NB4 (cell line): Measurements from ENCODE around the gene CFAP74.

ENCODE experiments used
- DNase-seq: peaks from one replicate; pipeline ENCODE4 v3.0.0; 2010; ENCODE audit warnings: low read depth
- H3K4me3 ChIP-seq: one replicate; pipeline ENCODE4 v1.5.1; 2011; ENCODE audit warnings: mild to moderate bottlenecking, low read depth, low read length, moderate library complexity
- CTCF ChIP-seq: IDR thresholded peaks from one replicate; pipeline ENCODE4 v1.5.1; 2012; ENCODE audit warnings: low read depth, low read length
- MAX ChIP-seq: IDR thresholded peaks from 2 replicates; pipeline ENCODE4 v1.6.1; 2011; ENCODE audit warnings: low read depth, low read length
- MYC ChIP-seq: IDR thresholded peaks from 2 replicates; pipeline ENCODE4 v1.6.1; 2011; ENCODE audit warnings: low read depth, low read length
- POLR2A ChIP-seq: IDR thresholded peaks from 2 replicates; pipeline ENCODE4 v1.6.1; 2011; ENCODE audit warnings: mild to moderate bottlenecking; ENCODE audit not compliant: insufficient read length; ENCODE audit errors: extremely low read depth

The CFAP74 gene

GRCh38 chr1:1943834-1944570 is 59.6 kb downstream of the CFAP74 start:
- no peak overlapping the region for H3K4me3 ChIP-seq
- peak; percentile 50 for DNase-seq
- TF ChIP-seq MAX (no peak; the same call in 1 of the 2 replicates), CTCF (peak; percentile 75), MYC (peak; percentile 37; the same call in 1 of the 2 replicates)

DNA sequence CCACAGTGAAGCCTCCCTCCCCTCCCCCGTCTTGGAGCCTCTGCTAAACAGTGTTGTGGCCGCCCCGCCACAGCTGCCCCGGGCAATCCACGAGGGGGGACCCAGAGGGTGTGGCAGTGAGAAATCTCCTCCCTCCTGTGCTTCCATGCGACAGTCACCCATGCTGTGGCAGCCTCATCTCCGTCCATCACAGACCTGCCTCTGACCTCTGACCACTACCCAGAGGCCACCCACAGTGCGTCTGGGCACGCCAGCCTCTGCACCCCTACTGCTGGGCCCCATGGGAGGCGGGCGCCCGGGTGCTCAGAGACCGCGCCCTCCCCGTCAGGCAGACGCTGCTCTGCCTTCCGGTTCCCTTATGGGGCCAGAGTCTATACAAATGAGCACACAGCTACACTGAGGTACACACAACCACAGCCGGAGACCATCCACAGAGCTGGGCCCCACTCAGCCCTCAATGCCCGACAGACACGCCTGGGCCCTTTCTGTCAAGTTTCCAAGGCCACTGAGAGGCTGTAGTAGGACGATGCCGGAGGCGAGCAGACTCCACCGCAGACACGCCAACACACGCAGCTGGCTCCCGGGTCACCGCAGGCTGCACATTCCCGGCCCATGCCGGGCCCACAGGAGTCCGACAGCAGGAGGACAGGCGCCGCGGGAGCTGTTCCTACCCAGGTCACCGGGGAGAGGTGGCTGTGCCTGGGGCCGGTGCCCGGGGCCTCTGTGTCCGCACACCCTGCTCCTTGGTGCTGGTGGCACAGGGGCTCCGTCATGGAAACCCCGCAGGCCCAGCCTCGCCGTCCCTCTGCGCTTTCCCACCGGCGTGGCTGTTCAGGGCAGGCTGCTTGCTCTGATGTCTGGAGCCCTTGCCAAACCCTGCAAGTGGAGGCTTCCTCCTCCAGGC is 60.6 kb downstream of the CFAP74 start:
- DNase-seq, result peak; percentile 42
- no peak overlapping the region for H3K4me3 ChIP-seq

DNA sequence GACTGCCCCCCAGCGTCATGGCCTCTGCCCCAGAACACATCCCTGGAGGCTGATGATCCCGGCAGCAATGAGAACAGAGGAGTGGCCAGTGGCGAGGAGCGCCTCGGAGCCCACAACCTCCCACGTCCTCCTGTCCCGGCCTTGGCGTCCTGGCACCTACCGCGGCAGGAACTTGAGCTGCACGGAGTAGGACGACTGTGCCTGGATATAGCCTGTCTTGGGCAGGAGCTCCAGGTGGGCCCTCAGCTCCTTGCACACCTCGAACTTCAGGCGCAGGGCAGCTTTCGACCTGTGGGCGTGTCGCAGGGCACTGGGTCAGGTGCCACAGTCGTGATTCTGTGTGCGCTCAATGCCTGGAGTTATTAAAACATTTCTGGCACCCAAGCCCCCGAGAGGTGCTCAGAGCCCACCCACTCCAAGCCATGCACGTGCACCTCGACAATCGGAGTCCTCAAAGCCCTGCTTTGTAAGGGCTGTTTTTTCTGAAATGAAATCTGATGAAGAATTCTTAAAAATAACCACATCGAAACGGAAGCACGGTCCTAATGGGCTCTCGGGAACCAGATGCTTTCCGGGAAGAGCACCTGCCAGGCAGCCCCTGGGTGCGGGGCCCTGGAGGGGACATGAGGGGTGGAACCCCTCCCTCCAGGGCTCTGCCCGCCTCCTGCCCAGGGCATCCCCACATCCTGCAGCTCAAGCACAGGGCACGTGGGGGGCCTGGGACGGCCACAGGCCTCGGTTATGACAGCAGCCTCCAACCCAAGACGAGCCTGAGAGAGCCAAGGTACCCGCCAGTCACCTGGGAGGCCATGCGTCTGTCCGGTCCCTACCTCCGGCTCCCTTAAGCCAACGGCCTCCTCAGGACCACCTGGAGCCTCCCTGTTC is 61.5 kb downstream of the CFAP74 start:
- DNase-seq, result no peak
- TF ChIP-seq CTCF, result no peak
- no peak for TF ChIP-seq MAX
- TF ChIP-seq MYC, result no peak
- no peak for TF ChIP-seq POLR2A
- H3K4me3 ChIP-seq, result no peak overlapping the region

More for the DNA sequence above, 60.6 kb downstream of the CFAP74 start:
- TF ChIP-seq MAX (no peak), POLR2A (no peak), MYC (no peak), CTCF (no peak)

DNA sequence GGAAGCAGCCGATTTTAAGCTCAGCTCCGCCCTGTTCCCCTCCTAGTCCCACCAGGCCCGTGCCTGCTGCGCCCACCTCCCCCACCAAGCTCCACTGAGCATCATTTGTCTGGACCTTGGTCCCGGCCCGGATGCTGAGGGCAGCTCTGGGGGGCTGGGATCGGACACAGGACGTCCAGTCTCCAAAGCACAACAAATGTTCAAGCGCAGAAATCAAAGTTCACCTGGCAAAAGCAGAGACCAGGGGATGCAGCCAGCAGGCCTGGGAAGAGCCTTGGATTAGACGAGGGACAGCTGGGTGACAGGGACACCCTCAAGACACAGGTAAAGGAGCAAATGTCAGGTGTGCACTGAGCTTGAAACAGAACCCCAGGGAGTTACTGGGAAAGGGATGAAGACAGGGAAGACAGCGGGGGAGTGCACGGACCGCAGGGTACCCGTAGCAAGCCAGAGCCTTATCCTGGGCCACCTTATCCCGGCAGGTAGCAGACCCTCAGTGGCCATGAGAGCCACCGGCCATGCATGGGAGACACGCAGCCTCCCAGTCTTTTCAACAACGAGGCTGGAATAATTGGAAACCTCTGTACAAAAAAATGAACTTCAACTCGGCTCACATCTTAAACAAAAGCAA is 62.3 kb downstream of the CFAP74 start:
- no peak overlapping the region for H3K4me3 ChIP-seq
- TF ChIP-seq POLR2A (no peak), CTCF (no peak), MYC (no peak), MAX (no peak)
- no peak for DNase-seq

DNA sequence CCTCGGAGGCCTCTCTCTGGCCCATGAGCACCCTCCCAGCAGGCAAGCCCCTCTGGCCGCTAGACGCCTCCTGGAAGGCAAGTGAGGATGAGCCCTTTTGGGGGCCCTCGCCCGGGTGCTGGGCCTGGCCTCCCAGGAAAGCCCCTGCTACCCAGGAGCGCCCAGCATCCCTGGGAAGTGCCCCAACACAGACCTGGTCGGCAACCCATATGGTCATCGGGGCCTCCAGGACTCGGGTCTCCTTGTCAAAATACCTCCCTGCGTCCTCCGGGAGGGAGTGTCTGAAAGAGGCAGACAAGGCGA is 63.5 kb downstream of the CFAP74 start:
- no peak for TF ChIP-seq POLR2A
- TF ChIP-seq MAX, result no peak
- TF ChIP-seq MYC, result no peak
- TF ChIP-seq CTCF, result no peak

More for the DNA sequence above, 63.5 kb downstream of the CFAP74 start:
- no peak for DNase-seq
- no peak overlapping the region for H3K4me3 ChIP-seq
